HEK293 (cell line): ENCODE results near the gene ALOX12.

ENCODE experiments used
- CTCF ChIA-PET: fragments of 350-600 bp; formaldehyde crosslinking; extraction: SDS; loops from one replicate; lab custom pipeline; 2021; ENCODE audit warnings: antibody characterized with exemption; lab: Yijun Ruan, JAX
- POLR2A ChIA-PET: fragments of 300-600 bp; formaldehyde crosslinking; extraction: SDS; loops from one replicate; lab custom pipeline; 2020; ENCODE audit warnings: antibody characterized with exemption, inconsistent platforms; lab: Yijun Ruan, JAX
- H3K27ac ChIP-seq: fragments of 200-500 bp; sonication (Bioruptor generic); 2 replicates; pipeline ENCODE4 v1.5.1; 2014; ENCODE audit warnings: low read depth, low read length, control low read depth, inconsistent platforms; ENCODE audit errors: extremely low read depth
- H3K36me3 ChIP-seq, 2 experiments: fragments of 200-500 bp in 1 of 2; sonication (Bioruptor generic) in 1 of 2; 1 replicate in 1 of 2; 2 replicates in 1 of 2; pipeline ENCODE4 v1.5.1; 2014 to 2017; ENCODE audit warnings: inconsistent platforms in 2 of 2, low read length in 2 of 2; ENCODE audit not compliant: control insufficient read depth in 2 of 2, insufficient read depth in 1 of 2
- H3K4me1 ChIP-seq: fragments of 200-500 bp; sonication (Bioruptor generic); 2 replicates; pipeline ENCODE4 v1.5.1; 2014; ENCODE audit warnings: mild to moderate bottlenecking, low read length, inconsistent platforms; ENCODE audit not compliant: control insufficient read depth, insufficient read depth
- H3K4me3 ChIP-seq: 2 replicates; pipeline ENCODE4 v1.5.1; 2011; ENCODE audit warnings: low read depth, mild to moderate bottlenecking, control low read depth, low read length, moderate library complexity
- H3K9me3 ChIP-seq: fragments of 200-500 bp; sonication (Bioruptor generic); 2 replicates; pipeline ENCODE4 v1.5.1; 2014; ENCODE audit warnings: low read depth, low read length, inconsistent platforms; ENCODE audit not compliant: control insufficient read depth, insufficient read depth
- EGR2 ChIP-seq: fragments of 450-650 bp; formaldehyde crosslinking; IDR thresholded peaks from 2 replicates; pipeline ENCODE4 v1.5.1; 2016; ENCODE audit warnings: low read depth, missing biosample characterization, missing genetic modification characterization
- FEZF1 ChIP-seq: fragments of 450-650 bp; formaldehyde crosslinking; IDR thresholded peaks from 2 replicates; pipeline ENCODE4 v1.5.1; 2016; ENCODE audit warnings: missing biosample characterization, missing genetic modification characterization
- GFI1B ChIP-seq: fragments of 450-650 bp; formaldehyde crosslinking; IDR thresholded peaks from 2 replicates; pipeline ENCODE4 v1.5.1; 2016; ENCODE audit warnings: missing biosample characterization, missing genetic modification characterization
- GLIS2 ChIP-seq: fragments of 450-650 bp; formaldehyde crosslinking; IDR thresholded peaks from 2 replicates; pipeline ENCODE4 v1.5.1; 2016; ENCODE audit warnings: missing biosample characterization, missing genetic modification characterization
- IKZF3 ChIP-seq: fragments of 450-650 bp; IDR thresholded peaks from 2 replicates; pipeline ENCODE4 v1.5.0; 2018; ENCODE audit warnings: missing biosample characterization, mild to moderate bottlenecking, missing genetic modification characterization, moderate library complexity
- KLF10 ChIP-seq: fragments of 450-650 bp; IDR thresholded peaks from 2 replicates; pipeline ENCODE4 v1.5.1; 2018; ENCODE audit warnings: missing biosample characterization, mild to moderate bottlenecking, missing genetic modification characterization
- MEIS1 ChIP-seq: sonication (generic); formaldehyde crosslinking; IDR thresholded peaks from 2 replicates; pipeline ENCODE4 v1.8.1; 2022; ENCODE audit warnings: missing genetic modification reagents, mild to moderate bottlenecking, borderline replicate concordance
- PRDM1 ChIP-seq: fragments of 450-650 bp; formaldehyde crosslinking; IDR thresholded peaks from 2 replicates; pipeline ENCODE4; 2016; ENCODE audit warnings: missing biosample characterization, missing genetic modification characterization
- ZBTB26 ChIP-seq: fragments of 450-650 bp; formaldehyde crosslinking; optimal IDR thresholded peaks from 2 replicates; pipeline ENCODE3; 2016; ENCODE audit warnings: missing biosample characterization, mild to moderate bottlenecking, missing genetic modification characterization
- ZNF157 ChIP-seq: fragments of 450-650 bp; formaldehyde crosslinking; IDR thresholded peaks from 2 replicates; pipeline ENCODE4 v1.5.1; 2016; ENCODE audit warnings: missing biosample characterization, missing genetic modification characterization
- ZNF2 ChIP-seq: fragments of 450-650 bp; formaldehyde crosslinking; IDR thresholded peaks from 2 replicates; pipeline ENCODE4 v1.5.1; 2016; ENCODE audit warnings: missing biosample characterization, missing genetic modification characterization
- ZNF211 ChIP-seq: fragments of 450-650 bp; formaldehyde crosslinking; IDR thresholded peaks from 2 replicates; pipeline ENCODE4 v1.5.1; 2016; ENCODE audit warnings: low read depth, missing biosample characterization, missing genetic modification characterization
- ZNF223 ChIP-seq: fragments of 450-650 bp; formaldehyde crosslinking; IDR thresholded peaks from 2 replicates; pipeline ENCODE4 v1.5.1; 2016; ENCODE audit warnings: missing biosample characterization, missing genetic modification characterization
- ZNF266 ChIP-seq: fragments of 450-650 bp; formaldehyde crosslinking; IDR thresholded peaks from 2 replicates; pipeline ENCODE4 v1.5.1; 2016; ENCODE audit warnings: missing biosample characterization, missing genetic modification characterization, low read depth
- ZNF404 ChIP-seq: fragments of 450-650 bp; formaldehyde crosslinking; IDR thresholded peaks from 2 replicates; pipeline ENCODE4 v1.5.1; 2017; ENCODE audit warnings: missing biosample characterization, missing genetic modification characterization
- ZNF510 ChIP-seq: fragments of 450-650 bp; formaldehyde crosslinking; IDR thresholded peaks from 2 replicates; pipeline ENCODE4 v1.5.1; 2018; ENCODE audit warnings: mild to moderate bottlenecking, missing genetic modification characterization, missing biosample characterization; ENCODE audit not compliant: insufficient replicate concordance
- ZNF600 ChIP-seq: fragments of 450-650 bp; formaldehyde crosslinking; IDR thresholded peaks from 2 replicates; pipeline ENCODE4 v1.5.1; 2016; ENCODE audit warnings: missing biosample characterization, missing genetic modification characterization
- ZNF776 ChIP-seq: fragments of 450-650 bp; formaldehyde crosslinking; IDR thresholded peaks from 2 replicates; pipeline ENCODE4 v1.5.0; 2017; ENCODE audit warnings: missing biosample characterization, missing genetic modification characterization, borderline replicate concordance
- ZSCAN23 ChIP-seq: fragments of 450-650 bp; formaldehyde crosslinking; IDR thresholded peaks from 2 replicates; pipeline ENCODE4 v1.5.1; 2016; ENCODE audit warnings: missing biosample characterization, missing genetic modification characterization
- ZSCAN30 ChIP-seq: fragments of 450-650 bp; IDR thresholded peaks from 2 replicates; pipeline ENCODE4 v1.5.1; 2018; ENCODE audit warnings: missing biosample characterization, mild to moderate bottlenecking, missing genetic modification characterization, moderate library complexity
- TF ChIP-seq, protein P1 (sequence below): fragments of 450-650 bp; formaldehyde crosslinking; IDR thresholded peaks from 2 replicates; pipeline ENCODE4 v1.5.1; 2016; ENCODE audit warnings: missing biosample characterization, missing genetic modification characterization
- TF ChIP-seq, protein P2 (sequence below): fragments of 450-650 bp; formaldehyde crosslinking; IDR thresholded peaks from 2 replicates; pipeline ENCODE4 v1.5.1; 2016; ENCODE audit warnings: missing biosample characterization, missing genetic modification characterization, borderline replicate concordance

Gene ALOX12

DNA sequence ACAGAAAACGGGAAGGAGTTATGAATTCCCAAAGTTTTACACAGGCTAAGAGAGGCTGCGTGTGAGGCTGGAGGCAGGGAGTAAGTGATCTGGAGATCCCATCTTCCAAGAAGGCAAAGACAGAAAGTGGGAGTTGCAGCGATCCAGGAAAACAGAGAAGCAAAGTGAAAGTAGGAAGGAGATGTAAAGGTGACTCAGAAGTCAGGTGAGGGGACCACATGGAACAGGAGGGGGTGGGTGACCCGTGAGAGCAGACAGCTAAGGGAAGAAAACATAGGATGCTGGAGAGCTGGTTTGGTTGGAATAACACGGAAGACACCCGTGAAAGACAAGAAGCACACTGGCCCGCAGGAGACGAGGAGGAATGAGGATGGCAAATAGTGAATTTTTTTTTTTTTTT, 1.3 kb downstream of the ALOX12 start:
- H3K36me3 ChIP-seq: peaks cover 6 to 54% of the 10 kb centered on the region in 2 experiments
- H3K9me3 ChIP-seq: no peaks in the 10 kb centered on the region
- H3K27ac ChIP-seq: no peak overlapping the region
- POLR2A ChIA-PET: interaction anchor here (0.7 kb wide), 1 partner anchor 8 kb away, joined by 5 read pairs; no protein-coding TSS in a partner anchor
- TF ChIP-seq ZNF223 (no peak), PRDM1 (tag by site-specific recombination) (peak; percentile 44; the same call in 1 of the 2 replicates)
- TF ChIP-seq, all 188 proteins: peak for 1
- Histone ChIP-seq H3K4me1 (no peaks in the 10 kb centered on the region), H3K4me3 (no peak overlapping the region)
- CTCF ChIA-PET: no interaction called here

- Histone ChIP-seq H3K36me3 (peaks cover 10 to 68% of the 10 kb centered on the region in 2 experiments), H3K4me1 (no peaks in the 10 kb centered on the region), H3K9me3 (no peaks in the 10 kb centered on the region), H3K4me3 (no peak overlapping the region), H3K27ac (no peak overlapping the region)
- POLR2A ChIA-PET: no interaction called here
- CTCF ChIA-PET: interaction anchor here (0.6 to 8.7 kb wide), 3 partner anchors 137 to 334 kb away, joined by 3 to 169 read pairs (median 3); no protein-coding TSS in a partner anchor
- TF ChIP-seq ZBTB26 (tag by site-specific recombination) (no peak), ZNF600 (tag by site-specific recombination) (no peak), ZNF776 (tag by site-specific recombination) (no peak), ZSCAN30 (tag by site-specific recombination) (no peak), GFI1B (tag by site-specific recombination) (no peak), IKZF3 (tag by site-specific recombination) (no peak), ZNF157 (tag by site-specific recombination) (no peak), FEZF1 (tag by site-specific recombination) (no peak), EGR2 (tag by site-specific recombination) (no peak), MEIS1 (CRISPR knock-in tag) (no peak), ZNF266 (no peak), ZNF510 (tag by site-specific recombination) (no peak), KLF10 (tag by site-specific recombination) (no peak), GLIS2 (tag by site-specific recombination) (no peak), ZSCAN23 (tag by site-specific recombination) (no peak), ZNF404 (tag by site-specific recombination) (no peak), ZNF211 (no peak), ZNF2 (tag by site-specific recombination) (no peak)
- TF ChIP-seq, protein P1, sequence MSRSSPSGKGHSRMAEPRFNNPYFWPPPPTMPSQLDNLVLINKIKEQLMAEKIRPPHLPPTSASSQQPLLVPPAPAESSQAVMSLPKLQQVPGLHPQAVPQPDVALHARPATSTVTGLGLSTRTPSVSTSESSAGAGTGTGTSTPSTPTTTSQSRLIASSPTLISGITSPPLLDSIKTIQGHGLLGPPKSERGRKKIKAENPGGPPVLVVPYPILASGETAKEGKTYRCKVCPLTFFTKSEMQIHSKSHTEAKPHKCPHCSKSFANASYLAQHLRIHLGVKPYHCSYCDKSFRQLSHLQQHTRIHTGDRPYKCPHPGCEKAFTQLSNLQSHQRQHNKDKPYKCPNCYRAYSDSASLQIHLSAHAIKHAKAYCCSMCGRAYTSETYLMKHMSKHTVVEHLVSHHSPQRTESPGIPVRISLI (tag by site-specific recombination): no peak
- TF ChIP-seq, protein P2, sequence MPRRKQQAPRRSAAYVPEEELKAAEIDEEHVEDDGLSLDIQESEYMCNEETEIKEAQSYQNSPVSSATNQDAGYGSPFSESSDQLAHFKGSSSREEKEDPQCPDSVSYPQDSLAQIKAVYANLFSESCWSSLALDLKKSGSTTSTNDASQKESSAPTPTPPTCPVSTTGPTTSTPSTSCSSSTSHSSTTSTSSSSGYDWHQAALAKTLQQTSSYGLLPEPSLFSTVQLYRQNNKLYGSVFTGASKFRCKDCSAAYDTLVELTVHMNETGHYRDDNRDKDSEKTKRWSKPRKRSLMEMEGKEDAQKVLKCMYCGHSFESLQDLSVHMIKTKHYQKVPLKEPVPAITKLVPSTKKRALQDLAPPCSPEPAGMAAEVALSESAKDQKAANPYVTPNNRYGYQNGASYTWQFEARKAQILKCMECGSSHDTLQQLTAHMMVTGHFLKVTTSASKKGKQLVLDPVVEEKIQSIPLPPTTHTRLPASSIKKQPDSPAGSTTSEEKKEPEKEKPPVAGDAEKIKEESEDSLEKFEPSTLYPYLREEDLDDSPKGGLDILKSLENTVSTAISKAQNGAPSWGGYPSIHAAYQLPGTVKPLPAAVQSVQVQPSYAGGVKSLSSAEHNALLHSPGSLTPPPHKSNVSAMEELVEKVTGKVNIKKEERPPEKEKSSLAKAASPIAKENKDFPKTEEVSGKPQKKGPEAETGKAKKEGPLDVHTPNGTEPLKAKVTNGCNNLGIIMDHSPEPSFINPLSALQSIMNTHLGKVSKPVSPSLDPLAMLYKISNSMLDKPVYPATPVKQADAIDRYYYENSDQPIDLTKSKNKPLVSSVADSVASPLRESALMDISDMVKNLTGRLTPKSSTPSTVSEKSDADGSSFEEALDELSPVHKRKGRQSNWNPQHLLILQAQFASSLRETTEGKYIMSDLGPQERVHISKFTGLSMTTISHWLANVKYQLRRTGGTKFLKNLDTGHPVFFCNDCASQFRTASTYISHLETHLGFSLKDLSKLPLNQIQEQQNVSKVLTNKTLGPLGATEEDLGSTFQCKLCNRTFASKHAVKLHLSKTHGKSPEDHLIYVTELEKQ: no peak
These were observed 3.1 kb downstream of the ALOX12 start for GRCh38 chr17:6998855-6999508.
